ENCODE data around the gene BLMH.
"Not testable (repeated sequence)": the region's sequence is repeated elsewhere in the genome, so short reads cannot be mapped to it uniquely, and the experiment has no call there.

BLMH gene

GRCh38 chr17:30229012-30229411 is 62.7 kb downstream of the BLMH start:
- no peak for DNase-seq (ENCODE audit: low read depth in 3 of 3)

DNA sequence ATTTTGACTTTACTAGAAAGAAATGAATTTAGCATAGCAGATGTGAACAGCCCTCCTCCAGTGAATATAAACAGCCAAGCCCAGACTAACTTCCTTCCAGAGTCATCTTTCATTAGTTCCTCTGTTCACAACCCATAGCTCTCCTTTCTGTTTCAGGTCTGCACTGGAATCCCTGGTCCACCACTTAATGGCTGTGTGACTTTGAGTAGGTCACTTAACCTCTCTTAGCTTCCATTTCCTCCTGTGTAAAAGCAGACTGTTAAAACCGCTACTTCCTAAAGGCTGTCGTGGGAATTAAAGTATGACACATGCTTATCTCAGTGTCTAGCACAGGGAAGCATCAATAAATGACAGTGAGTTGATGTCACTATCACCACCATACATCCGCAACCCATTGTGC is 63.7 kb downstream of the BLMH start:
- no peak for DNase-seq (ENCODE audit: low read depth in 3 of 3)

DNA sequence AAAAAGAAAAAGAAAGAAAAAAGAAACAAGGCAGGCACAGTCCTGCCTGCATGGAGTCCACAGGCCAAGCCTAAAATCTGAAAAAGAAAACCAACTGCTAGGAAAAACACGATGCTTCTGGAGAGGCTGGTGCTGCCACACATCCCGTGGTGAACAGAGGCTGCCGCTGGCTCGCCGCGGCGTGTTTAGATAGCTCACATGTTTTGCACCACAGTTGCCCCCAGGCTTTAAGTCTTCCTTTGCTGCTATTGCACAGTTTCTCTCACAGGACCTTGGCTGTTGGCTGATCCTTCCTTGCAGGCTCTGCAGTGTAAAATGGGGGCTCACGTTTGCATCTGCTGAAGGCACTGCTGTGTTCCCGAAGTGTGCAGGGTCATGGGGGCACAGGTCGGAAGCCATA is 64.9 kb downstream of the BLMH start:
- no peak for DNase-seq (ENCODE audit: low read depth in 3 of 3)

DNA sequence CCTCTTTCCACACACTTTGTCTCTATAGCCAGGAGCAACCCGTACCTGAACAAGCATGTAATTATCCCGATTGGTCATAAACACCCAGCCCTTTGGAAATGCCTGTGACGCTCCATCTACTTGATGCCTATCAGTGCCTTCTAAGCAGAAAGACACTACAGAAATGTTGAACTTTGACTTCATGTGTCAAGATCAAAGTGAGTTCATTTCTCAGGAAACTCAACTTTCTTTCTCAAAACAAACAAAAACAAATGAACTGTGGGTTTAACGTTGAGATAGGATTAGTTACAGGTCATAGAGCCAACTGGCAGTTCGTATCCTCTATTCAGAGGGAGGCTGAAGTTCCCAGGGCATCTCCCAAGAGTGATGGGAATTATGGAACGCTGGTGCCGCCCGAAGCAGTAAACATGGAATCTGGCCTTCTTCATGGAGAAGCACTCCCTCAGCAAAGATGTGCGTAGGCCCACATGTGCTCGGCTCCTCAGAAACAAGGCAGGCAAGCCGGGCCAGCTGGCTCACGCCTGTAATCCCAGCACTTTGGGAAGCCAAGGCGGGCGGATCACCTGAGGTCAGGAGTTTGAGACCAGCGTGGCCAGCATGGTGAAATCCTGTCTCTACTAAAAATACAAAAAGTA is 65.7 kb downstream of the BLMH start:
- DNase-seq (ENCODE audit: low read depth in 3 of 3): no peak

- no peak for DNase-seq (ENCODE audit: low read depth in 3 of 3)
Observed at GRCh38 chr17:30225112-30225511, 66.6 kb downstream of the BLMH start.

GRCh38 chr17:30224419-30224960 is 67.3 kb downstream of the BLMH start:
- DNase-seq (ENCODE audit: low read depth in 3 of 3): no peak

DNA sequence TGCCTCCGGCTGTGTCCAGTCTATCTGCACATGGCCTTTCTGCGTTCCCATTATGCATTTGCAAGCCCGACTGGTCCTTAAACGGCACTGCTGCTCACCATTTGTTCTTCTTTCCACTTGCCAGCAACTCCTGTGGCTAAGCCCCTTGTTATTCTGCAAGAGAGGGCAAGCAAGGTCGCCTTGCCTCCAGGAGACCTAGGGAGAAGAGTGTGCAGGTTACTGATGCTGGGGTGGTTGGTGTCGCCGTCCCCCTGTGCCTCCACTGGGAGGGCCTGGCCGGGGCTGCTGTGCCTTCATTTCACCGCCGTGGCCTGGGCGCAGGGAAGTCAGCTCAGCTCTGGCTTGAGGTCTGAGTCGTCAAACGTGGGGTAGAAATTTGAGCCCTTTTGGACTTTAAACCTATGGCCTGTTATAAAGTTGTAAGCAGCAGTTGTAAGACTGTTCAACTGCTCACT is 69.0 kb downstream of the BLMH start:
- no peak for DNase-seq (ENCODE audit: low read depth in 3 of 3)

- no peak for DNase-seq (ENCODE audit: low read depth in 3 of 3)
Observed at GRCh38 chr17:30222251-30222650, 69.5 kb downstream of the BLMH start.

DNA sequence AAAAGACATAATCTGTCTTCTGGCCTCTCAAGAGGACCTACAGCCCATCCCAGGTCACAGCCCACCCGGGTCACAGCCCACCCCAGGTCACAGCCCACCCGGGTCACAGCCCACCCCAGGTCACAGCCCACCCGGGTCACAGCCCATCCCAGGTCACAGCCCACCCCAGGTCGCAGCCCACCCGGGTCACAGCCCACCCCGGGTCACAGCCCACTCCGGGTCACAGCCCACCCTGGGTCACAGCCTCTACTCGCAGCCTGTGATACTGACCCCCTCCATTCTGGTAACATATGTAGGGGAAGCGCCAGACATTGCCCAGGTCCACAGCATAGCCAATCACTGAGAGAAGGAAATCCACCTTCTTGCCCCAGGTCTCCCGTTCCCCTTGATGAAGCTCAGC is 70.4 kb downstream of the BLMH start:
- DNase-seq (ENCODE audit: low read depth in 3 of 3): no peak

- DNase-seq (ENCODE audit: low read depth in 3 of 3): no peak
Observed at GRCh38 chr17:30220414-30220813, 71.3 kb downstream of the BLMH start.

GRCh38 chr17:30219833-30220232 is 71.9 kb downstream of the BLMH start:
- DNase-seq (ENCODE audit: low read depth in 3 of 3): no peak

DNA sequence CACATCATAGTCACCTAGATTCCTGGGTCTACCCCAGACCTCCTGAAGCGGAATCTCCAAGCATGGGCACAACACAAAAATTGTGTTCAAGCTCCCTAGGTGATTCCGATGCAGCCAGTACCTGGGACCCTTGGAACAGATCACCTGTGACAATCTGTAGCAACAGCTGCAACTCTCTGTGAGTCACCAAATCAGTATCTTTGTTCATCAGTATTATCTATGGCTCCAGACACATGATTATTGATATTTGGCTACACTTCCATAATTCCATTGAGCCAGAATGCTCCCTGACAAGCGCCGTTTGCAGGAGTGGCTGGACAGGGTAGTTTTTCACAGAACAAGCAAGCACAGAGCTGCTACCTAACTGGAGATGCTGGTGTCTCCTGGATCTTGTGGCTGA is 72.4 kb downstream of the BLMH start:
- no peak for DNase-seq (ENCODE audit: low read depth in 3 of 3)

GRCh38 chr17:30218799-30219198 is 72.9 kb downstream of the BLMH start:
- DNase-seq (ENCODE audit: low read depth in 3 of 3): no peak

GRCh38 chr17:30217746-30218245 is 73.9 kb downstream of the BLMH start:
- no peak for DNase-seq (ENCODE audit: low read depth in 3 of 3)

DNA sequence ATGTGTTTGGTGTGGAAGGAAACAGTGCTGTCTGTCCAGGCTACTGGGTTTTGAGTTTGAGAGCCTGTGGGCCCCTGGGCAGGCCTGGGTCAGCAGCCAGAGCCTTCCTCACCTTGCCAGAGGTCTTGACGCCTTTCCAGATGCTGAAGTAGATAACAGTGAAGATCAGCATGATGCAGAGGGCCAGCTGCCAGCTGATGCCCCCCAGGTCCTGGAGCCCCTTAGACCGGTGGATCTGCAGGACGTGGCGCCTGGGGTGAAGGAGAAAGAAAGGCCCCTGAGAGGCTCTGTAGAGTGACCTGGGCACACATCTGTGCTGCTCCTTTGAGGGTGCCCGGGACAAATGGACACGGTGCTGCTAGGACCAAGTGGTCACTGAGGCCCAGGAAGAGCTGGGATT is 74.7 kb downstream of the BLMH start:
- DNase-seq (ENCODE audit: low read depth in 3 of 3): no peak

DNA sequence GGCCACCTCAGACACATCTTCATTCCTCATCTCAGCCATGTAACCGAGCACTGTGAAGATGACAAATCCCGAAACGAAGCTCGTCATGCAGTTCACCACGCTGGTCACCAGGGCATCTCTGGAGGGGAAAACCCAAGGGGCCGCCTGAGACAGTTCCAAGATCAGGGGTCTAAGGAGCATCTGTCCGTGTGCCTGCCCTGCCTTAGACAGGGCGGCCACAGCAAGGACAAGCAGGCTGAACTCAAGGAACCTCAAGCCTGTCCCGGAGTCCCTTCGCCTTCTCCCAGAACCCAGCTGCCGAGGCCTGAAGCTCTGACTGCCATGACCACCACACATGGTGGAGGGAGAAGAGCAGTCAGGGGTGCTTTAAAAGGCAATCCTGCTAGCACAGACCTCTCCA is 79.0 kb downstream of the BLMH start:
- no peak for DNase-seq (ENCODE audit: low read depth in 3 of 3)

DNA sequence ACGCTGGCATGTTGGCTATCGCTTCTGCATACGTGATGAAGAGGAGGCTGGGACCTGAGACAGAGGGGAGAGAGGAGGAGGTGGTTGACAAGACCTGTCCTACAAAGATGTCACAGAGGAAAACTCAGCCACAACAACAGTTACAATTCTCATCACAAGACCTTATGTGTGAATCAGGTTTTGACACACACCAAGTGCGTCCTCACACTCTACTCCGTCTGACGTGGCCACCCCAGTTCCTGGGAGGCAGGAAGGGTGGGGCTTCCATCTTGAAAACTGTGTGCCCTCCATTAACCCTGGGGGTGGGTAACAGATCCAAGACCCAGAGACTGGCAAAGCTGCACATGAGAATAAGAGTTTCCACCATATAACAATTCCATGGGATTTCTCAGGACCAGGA is 80.4 kb downstream of the BLMH start:
- no peak for DNase-seq (ENCODE audit: low read depth in 3 of 3)

- DNase-seq (ENCODE audit: low read depth in 3 of 3): no peak
Observed at GRCh38 chr17:30210901-30211300, 80.8 kb downstream of the BLMH start.

DNA sequence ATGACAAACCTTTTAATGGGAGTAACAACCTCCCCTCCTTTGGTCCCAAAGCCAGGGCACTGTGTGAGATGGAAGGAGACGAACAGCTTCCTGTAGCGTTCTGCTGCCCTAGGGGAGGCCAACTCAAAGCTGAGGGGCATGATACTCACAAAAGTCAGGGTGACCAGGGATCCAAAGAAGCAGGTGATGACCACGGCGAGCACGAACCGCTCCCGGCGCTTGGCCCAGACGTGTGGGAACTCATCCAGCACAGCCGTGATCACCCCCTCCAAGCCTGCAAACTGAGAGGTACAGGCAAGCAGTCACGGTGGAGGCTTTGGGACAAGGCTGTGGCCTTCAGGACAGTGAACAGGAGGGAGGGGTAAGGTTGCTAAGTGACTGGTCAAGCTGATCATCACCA is 81.4 kb downstream of the BLMH start:
- no peak for DNase-seq (ENCODE audit: low read depth in 3 of 3)

DNA sequence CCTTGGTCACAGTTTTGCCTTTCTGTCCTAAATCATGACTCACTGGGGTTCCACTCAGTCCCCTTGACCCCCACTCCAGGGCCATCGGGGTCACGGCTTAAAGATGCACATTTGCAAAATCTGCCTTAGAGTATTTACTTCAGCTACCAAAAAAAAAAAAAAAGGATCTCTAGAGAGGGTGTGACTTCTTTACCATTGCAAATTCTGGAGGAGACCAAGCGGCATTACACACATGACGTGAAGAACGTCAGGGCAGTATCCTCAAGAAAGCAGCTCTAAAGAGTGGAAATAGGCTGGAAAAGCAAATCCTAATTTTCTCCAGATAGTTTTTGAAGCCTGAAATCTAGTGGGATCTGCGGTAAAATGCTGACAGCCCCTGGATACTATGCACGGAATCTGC is 81.8 kb downstream of the BLMH start:
- DNase-seq (ENCODE audit: low read depth in 3 of 3): no peak

- no peak for DNase-seq (ENCODE audit: low read depth in 3 of 3)
Observed at GRCh38 chr17:30208214-30208613, 83.5 kb downstream of the BLMH start.

DNA sequence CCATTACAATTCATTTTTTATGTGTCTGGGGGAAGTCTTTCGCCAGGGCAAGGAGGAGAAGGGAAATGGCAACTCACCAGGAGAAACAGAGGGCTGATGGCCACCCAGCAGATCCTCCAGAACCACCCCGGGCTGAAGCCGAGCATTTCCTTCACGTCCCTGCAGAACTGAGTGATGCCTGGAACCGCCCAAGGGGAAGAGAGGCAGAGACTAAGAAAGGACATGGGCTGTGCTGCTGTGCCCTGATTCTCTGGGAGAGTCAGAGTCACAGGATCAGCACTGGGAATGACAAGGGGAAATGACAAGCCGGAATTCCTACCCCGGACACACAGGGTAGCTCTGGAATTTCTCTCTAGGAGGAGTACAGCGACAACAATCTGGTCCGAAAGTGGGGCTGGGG is 84.1 kb downstream of the BLMH start:
- DNase-seq (ENCODE audit: low read depth in 3 of 3): no peak

GRCh38 chr17:30203471-30203981 is 88.2 kb downstream of the BLMH start:
- no peak for DNase-seq (ENCODE audit: low read depth in 3 of 3)

GRCh38 chr17:30200656-30201055 is 91.1 kb downstream of the BLMH start:
- not testable (repeated sequence) for DNase-seq (ENCODE audit: low read depth in 3 of 3)

Data from stimulated activated CD4-positive, alpha-beta T cell treated with anti-CD3 and anti-CD28 coated beads, TNF-alpha, amount 100 ng/mL, for 4 hours (primary cell).